Middle frontal gyrus (tissue), 1 donor: Measurements from ENCODE around the gene C1orf21.
A peak's percentile ranks its signal among the peaks of the same experiment; 100 is the strongest.
"Not testable (repeated sequence)": the region's sequence is repeated elsewhere in the genome, so short reads cannot be mapped to it uniquely, and the experiment has no call there.

Experiments used
- DNase-seq: peaks from one replicate; pipeline ENCODE4 v3.0.0-alpha.2; 2015; ENCODE audit warnings: low spot score; ENCODE audit errors: extremely low spot score

Gene C1orf21

GRCh38 chr1:184386312-184387068, at the start of gene C1orf21:
C1orf21 (plus strand) TSS chr1:184387029; CDS start chr1:184477510, 90,481 bp downstream.
- peak; percentile 71 for DNase-seq

GRCh38 chr1:184337865-184338264, 49.0 kb upstream of the C1orf21 start:
- not testable (repeated sequence) for DNase-seq

GRCh38 chr1:184340984-184341383, 45.8 kb upstream of the C1orf21 start:
- no peak for DNase-seq

GRCh38 chr1:184350573-184350972, 36.3 kb upstream of the C1orf21 start:
- no peak for DNase-seq

GRCh38 chr1:184351416-184351975, 35.3 kb upstream of the C1orf21 start:
- no peak for DNase-seq

- no peak for DNase-seq
Measured at GRCh38 chr1:184352776-184353175, 34.1 kb upstream of the C1orf21 start.

- no peak for DNase-seq
Measured at GRCh38 chr1:184354719-184355118, 32.1 kb upstream of the C1orf21 start.

GRCh38 chr1:184356891-184357290, 29.9 kb upstream of the C1orf21 start:
- no peak for DNase-seq

- DNase-seq = no peak
Measured at GRCh38 chr1:184358256-184358655, 28.6 kb upstream of the C1orf21 start.

- no peak for DNase-seq
Measured at GRCh38 chr1:184359909-184360308, 26.9 kb upstream of the C1orf21 start.

- DNase-seq = no peak
Measured at GRCh38 chr1:184362876-184363275, 24.0 kb upstream of the C1orf21 start.

- no peak for DNase-seq
Measured at GRCh38 chr1:184365699-184366098, 21.1 kb upstream of the C1orf21 start.

GRCh38 chr1:184366997-184367396, 19.8 kb upstream of the C1orf21 start:
- no peak for DNase-seq

GRCh38 chr1:184367427-184368038, 19.3 kb upstream of the C1orf21 start:
- DNase-seq = no peak

- no peak for DNase-seq
Measured at GRCh38 chr1:184368354-184368753, 18.5 kb upstream of the C1orf21 start.

GRCh38 chr1:184370850-184371249, 16.0 kb upstream of the C1orf21 start:
- DNase-seq = no peak

GRCh38 chr1:184373155-184373554, 13.7 kb upstream of the C1orf21 start:
- no peak for DNase-seq

GRCh38 chr1:184376369-184376768, 10.5 kb upstream of the C1orf21 start:
- DNase-seq = no peak

GRCh38 chr1:184379111-184379752, 7.6 kb upstream of the C1orf21 start:
- no peak for DNase-seq

- DNase-seq = no peak
Measured at GRCh38 chr1:184380468-184380867, 6.4 kb upstream of the C1orf21 start.

- no peak for DNase-seq
Measured at GRCh38 chr1:184383772-184384323, 3.0 kb upstream of the C1orf21 start.

GRCh38 chr1:184385865-184386311, 941 bp upstream of the C1orf21 start:
- DNase-seq = no peak
